ENCODE results near the gene ROGDI. TPM values are rescaled to one million over a fixed set of nuclear protein-coding genes. Genes with fewer than 3 reads are reported as not detected.

ROGDI gene
- total and polyA plus RNA-seq, 2 of the 13 experiments (the other 11 are each of a cell fraction or from before 2014, with no cell fraction given) = 19.2 to 42.1 TPM

DNA sequence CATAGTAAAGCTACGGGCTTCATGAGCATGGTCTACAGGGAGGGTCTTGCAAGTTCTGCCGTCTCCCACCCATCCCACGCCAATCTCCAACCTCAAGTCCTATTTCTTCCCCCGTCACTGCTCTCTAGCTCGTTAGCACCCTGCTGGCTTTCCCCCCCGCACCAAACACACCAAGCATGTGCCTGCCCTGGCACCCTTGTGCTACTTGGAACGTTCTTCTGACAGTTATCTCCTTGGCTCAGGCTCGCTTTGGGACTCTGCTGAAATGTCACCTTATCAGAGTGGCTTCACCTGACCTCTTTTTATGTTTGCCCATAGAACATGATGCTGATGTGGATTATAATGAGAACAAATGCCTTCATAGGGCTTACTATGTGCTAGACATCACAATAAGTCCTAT lies 22.8 kb upstream of the ROGDI start:
- TF ChIP-seq SMAD3 (CRISPR knock-in tag; IDR thresholded peaks at IDR 0.05) = no peak
- TF ChIP-seq, protein P1, sequence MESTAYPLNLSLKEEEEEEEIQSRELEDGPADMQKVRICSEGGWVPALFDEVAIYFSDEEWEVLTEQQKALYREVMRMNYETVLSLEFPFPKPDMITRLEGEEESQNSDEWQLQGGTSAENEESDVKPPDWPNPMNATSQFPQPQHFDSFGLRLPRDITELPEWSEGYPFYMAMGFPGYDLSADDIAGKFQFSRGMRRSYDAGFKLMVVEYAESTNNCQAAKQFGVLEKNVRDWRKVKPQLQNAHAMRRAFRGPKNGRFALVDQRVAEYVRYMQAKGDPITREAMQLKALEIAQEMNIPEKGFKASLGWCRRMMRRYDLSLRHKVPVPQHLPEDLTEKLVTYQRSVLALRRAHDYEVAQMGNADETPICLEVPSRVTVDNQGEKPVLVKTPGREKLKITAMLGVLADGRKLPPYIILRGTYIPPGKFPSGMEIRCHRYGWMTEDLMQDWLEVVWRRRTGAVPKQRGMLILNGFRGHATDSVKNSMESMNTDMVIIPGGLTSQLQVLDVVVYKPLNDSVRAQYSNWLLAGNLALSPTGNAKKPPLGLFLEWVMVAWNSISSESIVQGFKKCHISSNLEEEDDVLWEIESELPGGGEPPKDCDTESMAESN (CRISPR knock-in tag; conservative IDR thresholded peaks at IDR 0.05) = no peak
- TF ChIP-seq ZNF136 (CRISPR knock-in tag; IDR thresholded peaks at IDR 0.05; ENCODE audit: low read depth) = no peak
- no peak for TF ChIP-seq ZNF614 (CRISPR knock-in tag; IDR thresholded peaks at IDR 0.05; ENCODE audit: borderline replicate concordance)
- no peak for TF ChIP-seq ZNF354B (CRISPR knock-in tag; IDR thresholded peaks at IDR 0.05)
- TF ChIP-seq ZNF33A (CRISPR knock-in tag; IDR thresholded peaks at IDR 0.05; ENCODE audit: borderline replicate concordance) = no peak
- TF ChIP-seq, protein P2, sequence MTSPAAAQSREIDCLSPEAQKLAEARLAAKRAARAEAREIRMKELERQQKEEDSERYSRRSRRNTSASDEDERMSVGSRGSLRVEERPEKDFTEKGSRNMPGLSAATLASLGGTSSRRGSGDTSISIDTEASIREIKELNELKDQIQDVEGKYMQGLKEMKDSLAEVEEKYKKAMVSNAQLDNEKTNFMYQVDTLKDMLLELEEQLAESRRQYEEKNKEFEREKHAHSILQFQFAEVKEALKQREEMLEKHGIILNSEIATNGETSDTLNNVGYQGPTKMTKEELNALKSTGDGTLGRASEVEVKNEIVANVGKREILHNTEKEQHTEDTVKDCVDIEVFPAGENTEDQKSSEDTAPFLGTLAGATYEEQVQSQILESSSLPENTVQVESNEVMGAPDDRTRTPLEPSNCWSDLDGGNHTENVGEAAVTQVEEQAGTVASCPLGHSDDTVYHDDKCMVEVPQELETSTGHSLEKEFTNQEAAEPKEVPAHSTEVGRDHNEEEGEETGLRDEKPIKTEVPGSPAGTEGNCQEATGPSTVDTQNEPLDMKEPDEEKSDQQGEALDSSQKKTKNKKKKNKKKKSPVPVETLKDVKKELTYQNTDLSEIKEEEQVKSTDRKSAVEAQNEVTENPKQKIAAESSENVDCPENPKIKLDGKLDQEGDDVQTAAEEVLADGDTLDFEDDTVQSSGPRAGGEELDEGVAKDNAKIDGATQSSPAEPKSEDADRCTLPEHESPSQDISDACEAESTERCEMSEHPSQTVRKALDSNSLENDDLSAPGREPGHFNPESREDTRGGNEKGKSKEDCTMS (CRISPR knock-in tag; conservative IDR thresholded peaks at IDR 0.05) = no peak
- TF ChIP-seq CBX5 (CRISPR knock-in tag; IDR thresholded peaks at IDR 0.05; ENCODE audit: borderline replicate concordance) = no peak
- TF ChIP-seq, protein P3, sequence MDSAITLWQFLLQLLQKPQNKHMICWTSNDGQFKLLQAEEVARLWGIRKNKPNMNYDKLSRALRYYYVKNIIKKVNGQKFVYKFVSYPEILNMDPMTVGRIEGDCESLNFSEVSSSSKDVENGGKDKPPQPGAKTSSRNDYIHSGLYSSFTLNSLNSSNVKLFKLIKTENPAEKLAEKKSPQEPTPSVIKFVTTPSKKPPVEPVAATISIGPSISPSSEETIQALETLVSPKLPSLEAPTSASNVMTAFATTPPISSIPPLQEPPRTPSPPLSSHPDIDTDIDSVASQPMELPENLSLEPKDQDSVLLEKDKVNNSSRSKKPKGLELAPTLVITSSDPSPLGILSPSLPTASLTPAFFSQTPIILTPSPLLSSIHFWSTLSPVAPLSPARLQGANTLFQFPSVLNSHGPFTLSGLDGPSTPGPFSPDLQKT (CRISPR knock-in tag; IDR thresholded peaks at IDR 0.05; ENCODE audit: borderline replicate concordance) = no peak
- no peak for TF ChIP-seq HDAC1 (CRISPR knock-in tag; IDR thresholded peaks at IDR 0.05)
- TF ChIP-seq, protein P4, sequence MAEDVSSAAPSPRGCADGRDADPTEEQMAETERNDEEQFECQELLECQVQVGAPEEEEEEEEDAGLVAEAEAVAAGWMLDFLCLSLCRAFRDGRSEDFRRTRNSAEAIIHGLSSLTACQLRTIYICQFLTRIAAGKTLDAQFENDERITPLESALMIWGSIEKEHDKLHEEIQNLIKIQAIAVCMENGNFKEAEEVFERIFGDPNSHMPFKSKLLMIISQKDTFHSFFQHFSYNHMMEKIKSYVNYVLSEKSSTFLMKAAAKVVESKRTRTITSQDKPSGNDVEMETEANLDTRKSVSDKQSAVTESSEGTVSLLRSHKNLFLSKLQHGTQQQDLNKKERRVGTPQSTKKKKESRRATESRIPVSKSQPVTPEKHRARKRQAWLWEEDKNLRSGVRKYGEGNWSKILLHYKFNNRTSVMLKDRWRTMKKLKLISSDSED (CRISPR knock-in tag; IDR thresholded peaks at IDR 0.05) = no peak
- no peak for TF ChIP-seq ZNF782 (CRISPR knock-in tag; IDR thresholded peaks at IDR 0.05; ENCODE audit: borderline replicate concordance)
- H2AFZ ChIP-seq (ENCODE audit: low read length) = no peak overlapping the region
- no TSS peak for BruUV-seq (replicated peaks)
- WGBS (ENCODE audit: low lambda C conversion rate) = 96% methylated on average over 8 of the region's 8 CpGs
- DNase-seq (ENCODE audit: low spot score) = no peak
- H3K4me1 ChIP-seq (ENCODE audit: insufficient read depth, low read length) = no peaks in the 10 kb centered on the region
- no peak for ATAC-seq
- no peak for FAIRE-seq
- H3K9ac ChIP-seq (ENCODE audit: insufficient read depth, low read depth, low read length) = no peak overlapping the region
- H3K27ac ChIP-seq (ENCODE audit: extremely low read length, insufficient read depth, low read length) = no peak overlapping the region
- no peaks in the 10 kb centered on the region for H3K79me2 ChIP-seq (ENCODE audit: insufficient read depth, low read length)
- H3K9me3 ChIP-seq (ENCODE audit: low read length) = no peaks in the 10 kb centered on the region
- POLR2A ChIA-PET = no interaction called here
- H4K20me1 ChIP-seq (ENCODE audit: insufficient read depth, low read length) = no peaks in the 10 kb centered on the region
- intact Hi-C loops (cut with micrococcal nuclease; ENCODE audit: unreplicated experiment) = no loop called here
- H3K4me3 ChIP-seq (replicated peaks in 1 of 3; ENCODE audit: insufficient read depth in 1 of 3, low read depth in 2 of 3, low read length in 3 of 3) = no peak overlapping the region
- no peaks in the 10 kb centered on the region for H3K27me3 ChIP-seq (ENCODE audit: control insufficient read depth in 1 of 2, insufficient read depth in 2 of 2, low read length in 2 of 2)
- H3K36me3 ChIP-seq (replicated peaks in 1 of 2; ENCODE audit: control insufficient read depth in 1 of 2, insufficient read depth in 2 of 2, low read length in 2 of 2) = peaks cover 32 to 78% of the 10 kb centered on the region in 2 experiments
- no peak overlapping the region for H3K4me2 ChIP-seq (ENCODE audit: low read depth, low read length)
- in situ Hi-C loops (cut with HindIII; ENCODE audit: extremely low pct_ligation_motif_present, low pct_unique_long_range_greater_than_20kb) = no loop called here
- CTCF ChIA-PET (ENCODE audit: low intra/inter-chr PET ratio, low total read pairs) = no interaction called here
